Neutrophil (primary cell): Measurements from ENCODE around the gene ABHD17A.

Experiments
- H3K27ac ChIP-seq: fragments of 200-600 bp; sonication (generic); 2 replicates; pipeline ENCODE4 v1.5.1; 2016; ENCODE audit warnings: mild to moderate bottlenecking, moderate library complexity
- H3K27me3 ChIP-seq: fragments of 200-600 bp; sonication (generic); 2 replicates; pipeline ENCODE4 v1.6.0; 2016; ENCODE audit warnings: mild to moderate bottlenecking
- H3K36me3 ChIP-seq: fragments of 200-600 bp; sonication (generic); 2 replicates; pipeline ENCODE4 v1.5.1; 2017
- H3K4me1 ChIP-seq, 2 experiments: fragments of 200-600 bp in 1 of 2; sonication (generic) in 1 of 2; 1 replicate in 1 of 2; 2 replicates in 1 of 2; pipeline versions ENCODE4 v1.5.1 to v1.6.1; 2013 to 2016; ENCODE audit warnings: low read depth in 1 of 2, low read length in 1 of 2, mild to moderate bottlenecking in 1 of 2, moderate library complexity in 1 of 2; ENCODE audit not compliant: control insufficient read depth in 1 of 2, insufficient read depth in 1 of 2
- H3K4me3 ChIP-seq, 2 experiments: fragments of 200-600 bp in 1 of 2; sonication (generic) in 1 of 2; 1 replicate in 1 of 2; 2 replicates in 1 of 2; pipeline ENCODE4 v1.5.1; 2013 to 2016; ENCODE audit warnings: low read depth in 1 of 2, low read length in 1 of 2, mild to moderate bottlenecking in 1 of 2, moderate library complexity in 1 of 2
- H3K9me3 ChIP-seq: fragments of 200-600 bp; sonication (generic); 2 replicates; pipeline ENCODE4 v1.5.1; 2016
- TF ChIP-seq, protein P1 (sequence below): fragments of 200-600 bp; sonication (generic); IDR thresholded peaks from 2 replicates; pipeline ENCODE4 v1.5.1; 2016; ENCODE audit warnings: antibody characterized with exemption

Gene ABHD17A

DNA sequence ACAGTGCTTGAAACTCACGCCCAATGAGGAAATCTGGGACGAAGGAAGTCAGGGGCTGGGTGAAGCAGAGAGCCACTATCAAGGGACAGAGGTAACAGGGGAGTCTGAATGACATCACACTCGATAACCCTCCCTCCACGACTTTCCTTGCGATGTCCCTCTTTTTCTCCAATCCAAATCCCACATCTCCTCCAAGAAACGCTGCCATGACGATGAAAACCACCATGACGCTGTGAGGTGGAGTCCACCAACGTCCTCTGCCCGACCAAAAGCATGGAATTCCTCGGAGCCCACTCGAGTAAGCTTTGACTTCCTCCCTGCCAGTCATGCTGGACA is 38.0 kb downstream of the ABHD17A start:
- peak overlapping the region; percentile 99 for H3K27ac ChIP-seq
- TF ChIP-seq, protein P1, sequence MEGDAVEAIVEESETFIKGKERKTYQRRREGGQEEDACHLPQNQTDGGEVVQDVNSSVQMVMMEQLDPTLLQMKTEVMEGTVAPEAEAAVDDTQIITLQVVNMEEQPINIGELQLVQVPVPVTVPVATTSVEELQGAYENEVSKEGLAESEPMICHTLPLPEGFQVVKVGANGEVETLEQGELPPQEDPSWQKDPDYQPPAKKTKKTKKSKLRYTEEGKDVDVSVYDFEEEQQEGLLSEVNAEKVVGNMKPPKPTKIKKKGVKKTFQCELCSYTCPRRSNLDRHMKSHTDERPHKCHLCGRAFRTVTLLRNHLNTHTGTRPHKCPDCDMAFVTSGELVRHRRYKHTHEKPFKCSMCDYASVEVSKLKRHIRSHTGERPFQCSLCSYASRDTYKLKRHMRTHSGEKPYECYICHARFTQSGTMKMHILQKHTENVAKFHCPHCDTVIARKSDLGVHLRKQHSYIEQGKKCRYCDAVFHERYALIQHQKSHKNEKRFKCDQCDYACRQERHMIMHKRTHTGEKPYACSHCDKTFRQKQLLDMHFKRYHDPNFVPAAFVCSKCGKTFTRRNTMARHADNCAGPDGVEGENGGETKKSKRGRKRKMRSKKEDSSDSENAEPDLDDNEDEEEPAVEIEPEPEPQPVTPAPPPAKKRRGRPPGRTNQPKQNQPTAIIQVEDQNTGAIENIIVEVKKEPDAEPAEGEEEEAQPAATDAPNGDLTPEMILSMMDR: no peak
- H3K27me3 ChIP-seq: peaks cover 12% of the 10 kb centered on the region
- peak overlapping the region; percentile 83 to 86 for H3K4me3 ChIP-seq
- H3K4me1 ChIP-seq: peaks cover 44 to 48% of the 10 kb centered on the region in 2 experiments
- H3K36me3 ChIP-seq: peaks cover 15% of the 10 kb centered on the region
- no peaks in the 10 kb centered on the region for H3K9me3 ChIP-seq

DNA sequence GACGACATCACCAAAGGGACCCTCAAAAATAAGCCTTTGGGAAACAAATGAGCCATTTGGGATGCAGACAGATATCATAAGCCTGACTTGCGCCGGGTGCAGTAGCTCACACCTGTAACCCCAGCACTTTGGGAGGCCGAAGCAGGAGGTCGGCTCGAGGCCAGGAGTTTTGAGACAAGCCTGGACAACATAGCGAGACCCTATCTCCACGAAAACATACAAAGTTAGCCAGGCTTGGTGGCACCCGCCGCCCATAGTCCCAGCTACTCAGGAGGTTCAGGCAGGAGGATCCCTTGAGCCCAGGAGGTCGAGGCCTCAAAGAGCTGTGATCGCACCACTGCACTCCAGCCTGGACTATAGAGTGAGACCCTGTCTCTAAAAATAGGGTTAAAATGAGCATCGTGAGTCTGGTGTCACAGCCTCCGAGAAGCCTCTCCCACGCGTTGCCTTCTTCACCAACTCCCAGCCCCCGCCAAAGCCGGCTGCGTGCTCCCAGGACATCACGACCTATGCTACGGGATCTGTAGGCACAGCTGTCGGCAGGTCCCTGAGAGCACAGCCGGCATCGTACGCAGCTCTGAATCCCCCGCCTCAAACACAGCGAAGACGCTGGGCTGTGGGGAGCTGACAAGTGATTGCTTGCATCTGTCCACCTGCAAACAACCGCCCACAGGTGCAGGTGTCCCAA is 38.6 kb downstream of the ABHD17A start:
- Histone ChIP-seq H3K4me3 (peak overlapping the region in 1 of 2 experiments; percentile 86), H3K36me3 (peaks cover 15% of the 10 kb centered on the region), H3K4me1 (peaks cover 38 to 44% of the 10 kb centered on the region in 2 experiments), H3K9me3 (no peaks in the 10 kb centered on the region), H3K27me3 (peaks cover 5% of the 10 kb centered on the region), H3K27ac (no peak overlapping the region)
- TF ChIP-seq, protein P1: no peak

DNA sequence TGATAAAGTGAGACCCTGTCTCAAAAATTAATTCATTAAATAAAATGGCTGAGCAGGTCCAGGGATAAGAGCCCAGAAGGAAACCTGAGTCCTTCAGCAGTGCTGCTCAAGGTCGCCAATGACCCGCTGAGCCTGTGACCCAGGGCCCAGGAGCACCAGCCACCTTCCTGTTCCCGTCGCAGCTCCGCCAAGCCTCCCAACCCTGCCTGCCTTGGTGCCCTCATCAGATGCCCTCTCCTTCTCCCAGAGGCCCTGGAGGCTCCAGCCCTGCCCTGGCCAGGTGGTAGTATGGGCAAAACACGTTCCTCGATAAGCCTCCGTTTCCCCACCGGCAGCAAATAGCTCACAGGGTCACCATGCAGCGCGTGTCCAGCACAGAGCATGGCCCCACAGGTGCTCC is 39.7 kb downstream of the ABHD17A start:
- H3K27ac ChIP-seq: no peak overlapping the region
- TF ChIP-seq, protein P1: no peak
- H3K4me1 ChIP-seq: peaks cover 36 to 42% of the 10 kb centered on the region in 2 experiments
- no peak overlapping the region for H3K4me3 ChIP-seq
- no peaks in the 10 kb centered on the region for H3K9me3 ChIP-seq
- H3K27me3 ChIP-seq: no peaks in the 10 kb centered on the region
- peaks cover 15% of the 10 kb centered on the region for H3K36me3 ChIP-seq

DNA sequence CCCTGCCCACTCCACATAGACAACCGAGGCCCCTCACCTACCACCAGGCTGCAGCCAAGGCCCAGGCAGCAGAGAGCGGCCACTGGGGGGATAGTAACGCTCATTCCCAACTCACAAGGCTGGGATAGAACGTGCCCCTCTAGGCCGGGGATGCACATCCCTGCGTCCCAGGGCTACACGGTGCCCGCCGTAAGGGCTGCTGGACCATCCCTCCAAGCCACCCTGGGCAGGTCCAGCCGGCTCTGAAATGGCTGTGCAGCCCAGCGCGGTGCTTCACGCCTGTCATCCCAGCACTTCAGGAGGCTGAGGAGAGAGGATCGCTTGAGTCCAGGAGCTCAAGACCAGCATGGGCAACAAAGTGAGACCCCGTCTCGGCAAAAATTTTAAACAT is 40.2 kb downstream of the ABHD17A start:
- H3K4me1 ChIP-seq: peaks cover 41 to 48% of the 10 kb centered on the region in 2 experiments
- peaks cover 15% of the 10 kb centered on the region for H3K36me3 ChIP-seq
- no peak overlapping the region for H3K27ac ChIP-seq
- TF ChIP-seq, protein P1: no peak
- H3K27me3 ChIP-seq: no peaks in the 10 kb centered on the region
- H3K9me3 ChIP-seq: no peaks in the 10 kb centered on the region
- no peak overlapping the region for H3K4me3 ChIP-seq

DNA sequence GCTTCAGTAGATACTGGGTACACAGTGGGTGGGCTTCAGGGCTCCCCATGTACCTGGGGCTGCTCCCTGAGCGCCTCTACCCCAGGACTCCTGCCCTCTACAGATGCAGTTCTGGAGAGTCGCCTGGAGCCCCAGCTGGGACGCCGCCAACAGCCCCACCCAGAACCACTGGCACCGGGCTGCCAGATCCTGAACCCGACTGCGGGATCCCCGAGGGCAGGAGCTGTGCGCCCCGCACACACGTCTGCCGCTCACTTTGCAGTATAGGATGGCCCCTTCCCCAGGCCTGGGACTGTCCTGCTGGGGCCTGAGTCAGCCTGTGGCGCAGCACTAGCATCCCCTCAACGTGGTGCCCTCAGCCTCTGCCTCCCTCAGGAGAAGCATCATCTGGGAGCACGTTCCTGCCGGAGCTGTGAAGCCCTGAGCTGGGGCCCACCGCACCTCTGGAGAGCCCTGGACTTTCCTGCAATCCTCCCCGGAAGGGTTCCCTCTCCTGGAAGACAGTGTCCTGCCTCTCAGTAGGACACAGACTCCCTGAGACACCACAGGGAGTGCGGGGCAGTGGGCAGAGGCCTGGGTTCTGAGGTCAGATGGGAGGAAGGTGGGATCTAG is 40.7 kb downstream of the ABHD17A start:
- peaks cover 15% of the 10 kb centered on the region for H3K36me3 ChIP-seq
- TF ChIP-seq, protein P1: no peak
- peaks cover 44 to 50% of the 10 kb centered on the region in 2 experiments for H3K4me1 ChIP-seq
- no peaks in the 10 kb centered on the region for H3K9me3 ChIP-seq
- H3K27me3 ChIP-seq: no peaks in the 10 kb centered on the region
- H3K27ac ChIP-seq: no peak overlapping the region
- no peak overlapping the region for H3K4me3 ChIP-seq
